CD4-positive, alpha-beta T cell (primary cell): ENCODE measurements around the gene ST3GAL5. TPM values are rescaled to one million over a fixed set of nuclear protein-coding genes. Genes with fewer than 3 reads are reported as not detected.

Experiments
- ATAC-seq: fragments of 200-7000 bp; cut with Tn5 transposase; one replicate; pipeline ENCODE4 v1.10.0; 2022; ENCODE audit warnings: mild to moderate bottlenecking; ENCODE audit not compliant: poor library complexity
- CTCF ChIA-PET: fragments of 350-600 bp; sonication (Branson Sonifier 250); formaldehyde crosslinking; loops from one replicate; lab custom pipeline; 2021; ENCODE audit warnings: antibody characterized with exemption, inconsistent platforms; lab: Charles Lee
- POLR2A ChIA-PET: fragments of 350-600 bp; sonication (Branson Sonifier 250); formaldehyde crosslinking; loops from one replicate; lab custom pipeline; 2021; ENCODE audit warnings: antibody characterized with exemption, inconsistent platforms; lab: Charles Lee
- DNase-seq, 14 experiments: peaks; one replicate each; pipeline ENCODE4 v3.0.0-alpha.2; 2013 to 2020; ENCODE audit warnings: mixed read lengths in 2 of 14
- H3K27ac ChIP-seq, 2 donors: one replicate each; pipeline versions ENCODE4 v1.5.1 to v1.7.0; 2013; ENCODE audit warnings: low read length in 2 of 2, low read depth in 1 of 2, mild to moderate bottlenecking in 1 of 2
- H3K27me3 ChIP-seq, 2 experiments: 1 replicate in 1 of 2; 2 replicates in 1 of 2; pipeline versions ENCODE4 v1.6.1 to v1.7.0; 2013; ENCODE audit warnings: low read length in 2 of 2, control low read depth in 1 of 2, mild to moderate bottlenecking in 1 of 2, moderate library complexity in 1 of 2; ENCODE audit not compliant: insufficient read depth in 2 of 2, control insufficient read depth in 1 of 2
- H3K36me3 ChIP-seq: one replicate; pipeline ENCODE4 v1.6.1; 2013; ENCODE audit warnings: low read length, control low read depth; ENCODE audit not compliant: insufficient read depth
- H3K4me1 ChIP-seq: one replicate; pipeline ENCODE4 v1.6.1; 2013; ENCODE audit warnings: low read length, control low read depth; ENCODE audit not compliant: insufficient read depth
- H3K4me3 ChIP-seq: one replicate; pipeline ENCODE4 v1.5.1; 2013; ENCODE audit warnings: mild to moderate bottlenecking, low read length, moderate library complexity
- H3K9me3 ChIP-seq, 2 experiments: 1 replicate in 1 of 2; 2 replicates in 1 of 2; pipeline versions ENCODE4 v1.6.1 to v1.7.0; 2013; ENCODE audit warnings: low read length in 2 of 2, mild to moderate bottlenecking in 2 of 2, control low read depth in 1 of 2, moderate library complexity in 1 of 2; ENCODE audit not compliant: control insufficient read depth in 1 of 2, insufficient read depth in 1 of 2
- H3K27ac Mint-ChIP-seq: one replicate; pipeline ENCODE4 v1.8.0; 2020; ENCODE audit warnings: mixed read lengths
- H3K27me3 Mint-ChIP-seq: one replicate; pipeline ENCODE4 v1.8.0; 2021; ENCODE audit warnings: mixed read lengths
- H3K36me3 Mint-ChIP-seq: one replicate; pipeline ENCODE4 v1.8.0; 2021; ENCODE audit warnings: low read depth, mixed read lengths
- H3K4me1 Mint-ChIP-seq: one replicate; pipeline ENCODE4 v1.8.0; 2021; ENCODE audit warnings: low read depth, mixed read lengths
- H3K4me3 Mint-ChIP-seq: one replicate; pipeline ENCODE4 v1.8.0; 2020; ENCODE audit warnings: mild to moderate bottlenecking, mixed read lengths
- H3K9me3 Mint-ChIP-seq: one replicate; pipeline ENCODE4 v1.8.0; 2020; ENCODE audit warnings: mixed read lengths
- intact Hi-C, 2 experiments: fragments of 100-400 bp; cut with DNase I in 1 of 2; cut with micrococcal nuclease in 1 of 2; formaldehyde crosslinking; loops; one replicate each; pipeline versions ENCODE4 v1.15.1 to v1.9.0; 2023 to 2025; cut with DNase I, micrococcal nuclease
- total RNA-seq, 174 experiments: library from RNA in 2 of 174; stranded (reverse) in 2 of 174; gene quantifications; one replicate each; pipeline ENCODE4 v1.2.3 and lab custom pipeline; 2021 to 2026
- TF ChIP-seq, protein P1 (sequence below): fragments of 200-600 bp; IDR thresholded peaks from one replicate; pipeline ENCODE4 v1.8.0; 2022; ENCODE audit warnings: antibody characterized with exemption, mild to moderate bottlenecking

The ST3GAL5 gene
- total RNA-seq, 2 experiments from 2014 or later: 76.7 to 77.8 TPM

GRCh38 chr2:85929096-85930050, 40.6 kb upstream of the ST3GAL5 start:
- Mint-ChIP-seq H3K4me3 (no peak overlapping the region), H3K4me1 (peaks cover 37% of the 10 kb centered on the region), H3K27me3 (no peaks in the 10 kb centered on the region), H3K36me3 (no peaks in the 10 kb centered on the region), H3K27ac (no peak overlapping the region), H3K9me3 (no peaks in the 10 kb centered on the region)
- DNase-seq (no peak), ATAC-seq (no peak)
- no peak overlapping the region for H3K4me3 ChIP-seq
- no peaks in the 10 kb centered on the region for H3K36me3 ChIP-seq
- H3K9me3 ChIP-seq: no peaks in the 10 kb centered on the region
- TF ChIP-seq, protein P1, sequence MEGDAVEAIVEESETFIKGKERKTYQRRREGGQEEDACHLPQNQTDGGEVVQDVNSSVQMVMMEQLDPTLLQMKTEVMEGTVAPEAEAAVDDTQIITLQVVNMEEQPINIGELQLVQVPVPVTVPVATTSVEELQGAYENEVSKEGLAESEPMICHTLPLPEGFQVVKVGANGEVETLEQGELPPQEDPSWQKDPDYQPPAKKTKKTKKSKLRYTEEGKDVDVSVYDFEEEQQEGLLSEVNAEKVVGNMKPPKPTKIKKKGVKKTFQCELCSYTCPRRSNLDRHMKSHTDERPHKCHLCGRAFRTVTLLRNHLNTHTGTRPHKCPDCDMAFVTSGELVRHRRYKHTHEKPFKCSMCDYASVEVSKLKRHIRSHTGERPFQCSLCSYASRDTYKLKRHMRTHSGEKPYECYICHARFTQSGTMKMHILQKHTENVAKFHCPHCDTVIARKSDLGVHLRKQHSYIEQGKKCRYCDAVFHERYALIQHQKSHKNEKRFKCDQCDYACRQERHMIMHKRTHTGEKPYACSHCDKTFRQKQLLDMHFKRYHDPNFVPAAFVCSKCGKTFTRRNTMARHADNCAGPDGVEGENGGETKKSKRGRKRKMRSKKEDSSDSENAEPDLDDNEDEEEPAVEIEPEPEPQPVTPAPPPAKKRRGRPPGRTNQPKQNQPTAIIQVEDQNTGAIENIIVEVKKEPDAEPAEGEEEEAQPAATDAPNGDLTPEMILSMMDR: no peak
- intact Hi-C loops: no loop called here
- ChIA-PET CTCF (no interaction called here), POLR2A (interaction anchor here (1.0 kb wide), 1 partner anchor 23 kb away, joined by 3 read pairs; no protein-coding TSS in a partner anchor)
- H3K4me1 ChIP-seq: no peaks in the 10 kb centered on the region
- H3K27me3 ChIP-seq: no peaks in the 10 kb centered on the region
- H3K27ac ChIP-seq: no peak overlapping the region

DNA sequence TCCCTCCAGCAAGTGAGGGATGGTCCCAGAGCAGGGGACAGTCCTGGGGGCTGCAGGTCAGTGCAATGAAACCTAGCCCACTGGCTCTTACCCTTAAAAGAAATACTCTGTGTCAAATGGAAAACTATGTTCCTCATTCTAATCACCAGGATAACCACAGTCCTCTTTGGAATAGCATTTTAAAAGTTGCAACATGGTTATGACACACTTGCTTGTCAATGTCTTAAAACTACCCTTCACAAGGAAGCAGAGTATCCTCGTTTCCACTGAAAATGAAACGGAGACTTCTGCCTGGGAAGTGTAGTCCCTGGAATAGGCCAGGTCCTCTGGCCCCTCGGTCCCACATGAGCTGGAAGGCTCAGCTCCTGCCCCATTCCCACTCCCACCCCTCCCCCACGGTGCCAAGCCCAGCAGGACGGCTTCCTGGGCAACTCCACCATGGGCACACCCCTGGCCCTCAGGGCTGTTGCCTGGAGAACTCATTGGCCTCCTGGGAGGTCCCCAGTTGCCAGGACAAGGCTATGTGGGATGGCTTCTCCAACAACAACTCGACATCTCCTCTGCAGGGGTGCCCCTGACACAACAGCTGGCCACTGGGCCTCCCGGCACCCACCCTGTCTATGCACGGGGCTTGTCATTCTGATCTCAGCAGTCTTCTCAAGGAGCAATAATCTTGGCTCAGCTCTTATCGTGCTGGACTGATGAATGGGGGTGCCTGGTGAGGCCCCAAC, 38.3 kb upstream of the ST3GAL5 start:
- H3K4me1 Mint-ChIP-seq: peaks cover 23% of the 10 kb centered on the region
- H3K27ac ChIP-seq: no peak overlapping the region
- CTCF ChIA-PET: interaction anchor here (1.1 kb wide), 1 partner anchor 9 kb away, joined by 3 read pairs; no protein-coding TSS in a partner anchor
- H3K36me3 ChIP-seq: no peaks in the 10 kb centered on the region
- H3K27me3 ChIP-seq: no peaks in the 10 kb centered on the region
- no peak overlapping the region for H3K4me3 Mint-ChIP-seq
- H3K9me3 Mint-ChIP-seq: no peaks in the 10 kb centered on the region
- no peaks in the 10 kb centered on the region for H3K4me1 ChIP-seq
- DNase-seq: no peak
- no peak overlapping the region for H3K27ac Mint-ChIP-seq
- TF ChIP-seq, protein P1: no peak
- H3K36me3 Mint-ChIP-seq: no peaks in the 10 kb centered on the region
- POLR2A ChIA-PET: no interaction called here
- no peaks in the 10 kb centered on the region for H3K27me3 Mint-ChIP-seq
- H3K4me3 ChIP-seq: no peak overlapping the region
- H3K9me3 ChIP-seq: no peaks in the 10 kb centered on the region
- ATAC-seq: no peak
- intact Hi-C loops: no loop called here

DNA sequence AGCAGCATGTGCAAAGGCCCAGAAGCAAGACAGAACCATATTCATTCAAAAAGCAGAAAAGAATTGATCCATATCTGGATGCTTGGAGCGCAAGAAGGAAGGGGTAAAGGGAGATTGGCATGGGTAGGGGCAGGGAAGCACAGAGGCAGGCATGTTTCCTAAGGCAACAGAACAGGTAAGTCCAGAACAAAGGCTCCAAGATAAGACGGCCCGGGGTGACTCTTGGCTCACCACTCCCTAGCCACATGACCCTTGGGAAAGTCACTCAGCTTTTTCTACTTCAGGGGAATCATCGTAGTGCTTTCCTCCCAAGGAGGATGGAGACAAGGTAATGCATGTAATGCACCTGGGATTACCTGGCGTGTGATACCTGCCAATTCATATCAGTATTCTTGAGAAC, 37.7 kb upstream of the ST3GAL5 start:
- Histone ChIP-seq H3K4me3 (no peak overlapping the region), H3K4me1 (no peaks in the 10 kb centered on the region), H3K27ac (no peak overlapping the region), H3K9me3 (no peaks in the 10 kb centered on the region), H3K36me3 (no peaks in the 10 kb centered on the region), H3K27me3 (no peaks in the 10 kb centered on the region)
- no peak overlapping the region for H3K4me3 Mint-ChIP-seq
- TF ChIP-seq, protein P1: no peak
- no peak for DNase-seq
- no peaks in the 10 kb centered on the region for H3K9me3 Mint-ChIP-seq
- H3K36me3 Mint-ChIP-seq: no peaks in the 10 kb centered on the region
- no peak for ATAC-seq
- H3K27ac Mint-ChIP-seq: no peak overlapping the region
- peaks cover 17% of the 10 kb centered on the region for H3K4me1 Mint-ChIP-seq
- intact Hi-C loops: no loop called here
- H3K27me3 Mint-ChIP-seq: no peaks in the 10 kb centered on the region
- POLR2A ChIA-PET: no interaction called here
- CTCF ChIA-PET: no interaction called here
